Common myeloid progenitor, CD34-positive (primary cell): ENCODE data around the gene GPR37L1.
A peak's percentile ranks its signal among the peaks of the same experiment; 100 is the strongest.
"Not testable (repeated sequence)": the region's sequence is repeated elsewhere in the genome, so short reads cannot be mapped to it uniquely, and the experiment has no call there.

Source experiments
- CTCF ChIA-PET: fragments of 350-600 bp; sonication (Branson Sonifier 250); formaldehyde crosslinking; loops from one replicate; lab custom pipeline; 2021; ENCODE audit warnings: antibody characterized with exemption; lab: Charles Lee
- POLR2A ChIA-PET: fragments of 350-600 bp; sonication (Branson Sonifier 250); formaldehyde crosslinking; loops from one replicate; lab custom pipeline; 2021; ENCODE audit warnings: antibody characterized with exemption; lab: Charles Lee
- DNase-seq, 3 donors: peaks; one replicate each; pipeline versions ENCODE4 v3.0.0 to v3.0.0-alpha.2; 2013
- H3K27ac ChIP-seq, 2 experiments: 1 replicate in 1 of 2; 2 replicates in 1 of 2; pipeline ENCODE4 v1.7.0; 2013; ENCODE audit warnings: inconsistent platforms in 2 of 2, low read length in 2 of 2, mild to moderate bottlenecking in 2 of 2, low read depth in 1 of 2, moderate library complexity in 1 of 2; ENCODE audit not compliant: severe bottlenecking in 2 of 2, insufficient read depth in 1 of 2, poor library complexity in 1 of 2
- H3K27me3 ChIP-seq, 5 experiments: replicated peaks in 2 of 5; 1 replicate in 3 of 5; 2 replicates in 2 of 5; pipeline versions ENCODE4 v1.6.1 to v1.7.0; 2013; ENCODE audit warnings: low read length in 4 of 5, mild to moderate bottlenecking in 2 of 5, moderate library complexity in 2 of 5, inconsistent platforms in 1 of 5; ENCODE audit not compliant: insufficient read depth in 5 of 5, control insufficient read depth in 4 of 5
- H3K36me3 ChIP-seq, 4 experiments: 1 replicate in 2 of 4; 2 replicates in 2 of 4; pipeline versions ENCODE4 v1.6.1 to v1.7.0; 2013; ENCODE audit warnings: low read length in 3 of 4, control low read depth in 1 of 4, mild to moderate bottlenecking in 1 of 4; ENCODE audit not compliant: control insufficient read depth in 4 of 4, insufficient read depth in 4 of 4
- H3K4me1 ChIP-seq, 4 experiments: 1 replicate in 3 of 4; 2 replicates in 1 of 4; pipeline versions ENCODE4 v1.6.1 to v1.7.1; 2013; ENCODE audit warnings: low read length in 3 of 4, mild to moderate bottlenecking in 3 of 4, control low read depth in 1 of 4, inconsistent platforms in 1 of 4, moderate library complexity in 1 of 4; ENCODE audit not compliant: control insufficient read depth in 4 of 4, insufficient read depth in 4 of 4; ENCODE audit errors: control extremely low read depth in 1 of 4
- H3K4me3 ChIP-seq, 7 experiments: 1 replicate in 4 of 7; 2 replicates in 3 of 7; pipeline versions ENCODE4 v1.5.1 to v1.7.0; 2013; ENCODE audit warnings: mild to moderate bottlenecking in 7 of 7, low read length in 6 of 7, moderate library complexity in 6 of 7, inconsistent platforms in 2 of 7, low read depth in 2 of 7, control low read depth in 1 of 7; ENCODE audit not compliant: insufficient read depth in 4 of 7, control insufficient read depth in 1 of 7; ENCODE audit errors: extremely low read depth in 1 of 7
- H3K9me3 ChIP-seq, 5 experiments: 1 replicate in 4 of 5; 2 replicates in 1 of 5; pipeline versions ENCODE4 v1.6.1 to v1.7.1; 2013; ENCODE audit warnings: low read length in 4 of 5, mild to moderate bottlenecking in 2 of 5, inconsistent platforms in 1 of 5, low read depth in 1 of 5, moderate library complexity in 1 of 5; ENCODE audit not compliant: control insufficient read depth in 4 of 5, insufficient read depth in 2 of 5; ENCODE audit errors: control extremely low read depth in 1 of 5
- WGBS: methylation state at CpG from one replicate; pipeline ENCODE4 v1.1.5; 2013; ENCODE audit not compliant: insufficient coverage; 5-methylcytosine and 5-hydroxymethylcytosine counted together

The GPR37L1 gene

GRCh38 chr1:202133989-202134388, 11.3 kb downstream of the GPR37L1 start:
- Histone ChIP-seq H3K9me3 (no peaks in the 10 kb centered on the region), H3K4me1 (peaks cover 0 to 4% (median under 1%) of the 10 kb centered on the region in 4 experiments), H3K27ac (no peak overlapping the region), H3K36me3 (peaks cover 7 to 59% (median 44%) of the 10 kb centered on the region in 4 experiments), H3K4me3 (no peak overlapping the region), H3K27me3 (no peaks in the 10 kb centered on the region)
- ChIA-PET CTCF (interaction anchor here (0.7 to 3.9 kb wide), 12 partner anchors 10 to 238 kb away, joined by 3 to 31 read pairs (median 12); partner anchors contain the start of genes ARL8A, ELF3 and GPR37L1), POLR2A (interaction anchor here (1.7 kb wide), 1 partner anchor 10 kb away, joined by 11 read pairs; the partner anchor contains the start of gene ARL8A)
- 100% methylated on average over 5 of the region's 5 CpGs for WGBS
- DNase-seq, result no peak

GRCh38 chr1:202134645-202135172, 12.0 kb downstream of the GPR37L1 start:
- H3K4me3 ChIP-seq, result no peak overlapping the region
- H3K27me3 ChIP-seq, result no peaks in the 10 kb centered on the region
- ChIA-PET CTCF (interaction anchor here (0.7 to 3.9 kb wide), 18 partner anchors 8 to 239 kb away, joined by 3 to 31 read pairs (median 6); partner anchors contain the start of genes ARL8A, ELF3, GPR37L1 and PTPN7), POLR2A (interaction anchor here (1.7 kb wide), 1 partner anchor 9 kb away, joined by 11 read pairs; the partner anchor contains the start of gene ARL8A)
- DNase-seq, result no peak
- H3K36me3 ChIP-seq, result peaks cover 7 to 59% (median 44%) of the 10 kb centered on the region in 4 experiments
- WGBS, result 97% methylated on average over 11 of the region's 13 CpGs
- no peak overlapping the region for H3K27ac ChIP-seq
- no peaks in the 10 kb centered on the region for H3K9me3 ChIP-seq
- H3K4me1 ChIP-seq, result peaks cover 0 to 4% (median under 1%) of the 10 kb centered on the region in 4 experiments

GRCh38 chr1:202135221-202135721, 12.6 kb downstream of the GPR37L1 start:
- H3K4me3 ChIP-seq, result no peak overlapping the region
- ChIA-PET POLR2A (interaction anchor here (1.7 kb wide), 1 partner anchor 9 kb away, joined by 11 read pairs; the partner anchor contains the start of gene ARL8A), CTCF (interaction anchor here (0.7 to 3.9 kb wide), 23 partner anchors 8 to 139 kb away, joined by 3 to 31 read pairs (median 5); partner anchors contain the start of genes ARL8A, ELF3, GPR37L1 and PTPN7)
- H3K4me1 ChIP-seq, result peaks cover 0 to 3% (median under 1%) of the 10 kb centered on the region in 4 experiments
- peak; percentile 51 to 76 (median 67) for DNase-seq
- H3K27ac ChIP-seq, result no peak overlapping the region
- H3K9me3 ChIP-seq, result no peaks in the 10 kb centered on the region
- peaks cover 7 to 60% (median 44%) of the 10 kb centered on the region in 4 experiments for H3K36me3 ChIP-seq
- 63% methylated on average over 11 of the region's 15 CpGs for WGBS
- H3K27me3 ChIP-seq, result no peaks in the 10 kb centered on the region

GRCh38 chr1:202140833-202141232, 18.1 kb downstream of the GPR37L1 start:
- ChIA-PET POLR2A (no interaction called here), CTCF (interaction anchor here (1.1 kb wide), 1 partner anchor 21 kb away, joined by 3 read pairs; no protein-coding TSS in a partner anchor)

GRCh38 chr1:202141468-202141867, 18.8 kb downstream of the GPR37L1 start:
- POLR2A ChIA-PET, H3K27ac ChIP-seq, DNase-seq, H3K9me3 ChIP-seq, H3K27me3 ChIP-seq, H3K4me3 ChIP-seq: not testable (repeated sequence)
- Histone ChIP-seq H3K4me1 (peaks cover 1 to 35% (median 23%) of the 10 kb centered on the region in 4 experiments), H3K36me3 (peaks cover 2 to 26% (median 18%) of the 10 kb centered on the region in 4 experiments)
- CTCF ChIA-PET, result interaction anchor here (1.1 to 3.3 kb wide), 2 partner anchors 19 to 22 kb away, joined by 3 to 9 read pairs; partner anchors contain the start of gene PTPN7
- 80% methylated on average over 1 of the region's 3 CpGs for WGBS

More at GRCh38 chr1:202140833-202141232, 18.1 kb downstream of the GPR37L1 start:
- 100% methylated on average over 4 of the region's 4 CpGs for WGBS
- Histone ChIP-seq H3K36me3 (peaks cover 2 to 29% (median 20%) of the 10 kb centered on the region in 4 experiments), H3K27ac (no peak overlapping the region), H3K9me3 (no peaks in the 10 kb centered on the region), H3K4me1 (peaks cover 1 to 30% (median 23%) of the 10 kb centered on the region in 4 experiments), H3K27me3 (no peaks in the 10 kb centered on the region), H3K4me3 (no peak overlapping the region)
- no peak for DNase-seq

GRCh38 chr1:202143011-202143767, 20.5 kb downstream of the GPR37L1 start:
- WGBS, result 6% methylated on average over 15 of the region's 17 CpGs
- no peaks in the 10 kb centered on the region for H3K9me3 ChIP-seq
- H3K4me1 ChIP-seq, result peaks cover 1 to 35% (median 23%) of the 10 kb centered on the region in 4 experiments
- peak; percentile 72 to 90 (median 84) for DNase-seq
- H3K27me3 ChIP-seq, result no peaks in the 10 kb centered on the region
- ChIA-PET POLR2A (interaction anchor here (0.5 to 2.0 kb wide), 4 partner anchors 8 to 63 kb away, joined by 3 to 11 read pairs (median 6); no protein-coding TSS in a partner anchor), CTCF (interaction anchor here (0.6 to 3.3 kb wide), 10 partner anchors 9 to 597 kb away, joined by 3 to 21 read pairs (median 4); partner anchors contain the start of gene PTPN7)
- H3K36me3 ChIP-seq, result peaks cover 3 to 30% (median 22%) of the 10 kb centered on the region in 4 experiments
- peak overlapping the region; percentile 75 to 90 (median 84) for H3K4me3 ChIP-seq
- peak overlapping the region; percentile 77 to 88 for H3K27ac ChIP-seq
